ENCODE results near the gene COPS3. TPM values are rescaled to one million over a fixed set of nuclear protein-coding genes. Genes with fewer than 3 reads are reported as not detected.

Gene COPS3
- total and polyA plus RNA-seq, 9 of the 15 experiments (the other 6 are each of a cell fraction or from before 2014, with no cell fraction given), result 92.4 to 295 (median 167) TPM

- H3K9me1 ChIP-seq (ENCODE audit: control insufficient read depth, insufficient read depth, low read length), result no peaks in the 10 kb centered on the region
- H3K79me2 ChIP-seq (ENCODE audit: control insufficient read depth, insufficient read depth, low read length), result no peaks in the 10 kb centered on the region
- DNase-seq (ENCODE audit: extremely low read depth in 1 of 4, low spot score in 3 of 4), result no peak
- intact Hi-C loops (cut with micrococcal nuclease) (no loop called here), in situ Hi-C loops (cut with MboI) (no loop called here)
- no peaks in the 10 kb centered on the region for H3K9me3 ChIP-seq (replicated peaks; ENCODE audit: control insufficient read depth, insufficient read depth, low read depth, low read length)
- H3K4me3 ChIP-seq, result no peak overlapping the region
- H3K27ac ChIP-seq (ENCODE audit: extremely low read depth, low read depth, low read length), result no peak overlapping the region
- no peaks in the 10 kb centered on the region for H3K36me3 ChIP-seq (ENCODE audit: control insufficient read depth, insufficient read depth, low read length)
- H3K27me3 ChIP-seq (ENCODE audit: control insufficient read depth in 2 of 2, insufficient read depth in 2 of 2, low read length in 2 of 2), result no peaks in the 10 kb centered on the region
- ChIA-PET CTCF (ENCODE audit: low intra/inter-chr PET ratio) (no interaction called here), POLR2A (no interaction called here)
- FAIRE-seq, result no peak
- H3K4me2 ChIP-seq (ENCODE audit: insufficient read depth, low read length), result no peak overlapping the region
- H3K9ac ChIP-seq (ENCODE audit: insufficient read depth in 1 of 2, low read depth in 2 of 2, low read length in 2 of 2), result no peak overlapping the region
- H2AFZ ChIP-seq (ENCODE audit: low read depth, low read length), result no peak overlapping the region
- H4K20me1 ChIP-seq (replicated peaks; ENCODE audit: control insufficient read depth, insufficient read depth, low read length), result no peaks in the 10 kb centered on the region
- TF ChIP-seq ZBTB12 (CRISPR knock-in tag; IDR thresholded peaks at IDR 0.05) (no peak), SMAD3 (CRISPR knock-in tag; conservative IDR thresholded peaks at IDR 0.05) (no peak), RAD51 (IDR thresholded peaks at IDR 0.05; ENCODE audit: borderline replicate concordance, low read depth) (no peak), POLR2A (conservative IDR thresholded peaks at IDR 0.05) (no peak), NR4A1 (CRISPR knock-in tag; IDR thresholded peaks at IDR 0.05) (no peak), NR4A1 (tag; IDR thresholded peaks at IDR 0.05) (no peak), ZNF584 (CRISPR knock-in tag; IDR thresholded peaks at IDR 0.05; ENCODE audit: low read depth) (no peak), MAFK (IDR thresholded peaks at IDR 0.05; ENCODE audit: low read length) (no peak), ZHX1 (conservative IDR thresholded peaks at IDR 0.05; ENCODE audit: low read length) (no peak), ZNF121 (CRISPR knock-in tag; conservative IDR thresholded peaks at IDR 0.05) (no peak), SIN3A (IDR thresholded peaks at IDR 0.05; ENCODE audit: borderline replicate concordance in 2 of 2, control insufficient read depth in 1 of 2, low read depth in 2 of 2, low read length in 2 of 2) (no peak)
- BruUV-seq (replicated peaks), result no TSS peak
- no peaks in the 10 kb centered on the region for H3K4me1 ChIP-seq (replicated peaks in 1 of 2; ENCODE audit: control insufficient read depth in 2 of 2, insufficient read depth in 2 of 2, low read length in 2 of 2)
- no peak for ATAC-seq
- 90% methylated on average over 2 of the region's 4 CpGs for WGBS (ENCODE audit: insufficient coverage, low coverage, missing lambda C conversion rate)
Measured at GRCh38 chr17:17295141-17295540, 14.1 kb upstream of the COPS3 start.

Data from K562 (cell line).